D721Med (cell line): ENCODE data around the gene TXNL4B.

Source experiments
- DNase-seq: peaks from one replicate; pipeline ENCODE4 v3.0.0; 2011; ENCODE audit warnings: low spot score; ENCODE audit not compliant: insufficient read length
- FAIRE-seq: peaks from 2 replicates; lab custom pipeline; 2011; peaks lifted over from hg19 to GRCh38; lab: Jason Lieb, UNC
- CTCF ChIP-seq: IDR thresholded peaks from 2 replicates; pipeline ENCODE4 v1.5.1; 2012; ENCODE audit warnings: mild to moderate bottlenecking, control low read depth; ENCODE audit not compliant: insufficient read depth; ENCODE audit errors: missing control alignments

TXNL4B gene

GRCh38 chr16:72044825-72045359 is 48.5 kb downstream of the TXNL4B start:
- DNase-seq (no peak), FAIRE-seq (no peak)
- TF ChIP-seq CTCF: no peak

DNA sequence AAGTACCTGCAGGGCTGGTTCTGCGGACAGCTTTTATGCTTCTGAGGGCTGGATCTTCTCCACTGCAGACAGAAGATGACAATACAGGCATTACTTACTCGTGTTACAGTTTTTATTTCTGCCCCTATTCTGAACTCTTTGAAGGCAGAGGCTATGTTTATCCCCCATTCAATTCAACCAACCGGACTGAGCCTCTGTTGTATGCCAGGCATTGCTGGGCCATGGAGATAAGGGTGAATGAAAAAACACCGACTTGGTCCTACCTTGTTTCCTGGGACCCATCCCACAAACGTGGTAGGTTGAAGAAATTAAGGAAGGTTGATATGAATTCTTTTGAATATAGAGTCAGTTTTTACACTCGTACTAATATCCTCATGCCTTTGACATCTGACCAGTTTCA is 49.1 kb downstream of the TXNL4B start:
- FAIRE-seq (no peak), DNase-seq (no peak)
- no peak for TF ChIP-seq CTCF

- DNase-seq (no peak), FAIRE-seq (no peak)
- no peak for TF ChIP-seq CTCF
These were observed 49.9 kb downstream of the TXNL4B start for GRCh38 chr16:72043539-72043938.

GRCh38 chr16:72043058-72043457 is 50.4 kb downstream of the TXNL4B start:
- no peak for FAIRE-seq
- TF ChIP-seq CTCF: no peak

DNA sequence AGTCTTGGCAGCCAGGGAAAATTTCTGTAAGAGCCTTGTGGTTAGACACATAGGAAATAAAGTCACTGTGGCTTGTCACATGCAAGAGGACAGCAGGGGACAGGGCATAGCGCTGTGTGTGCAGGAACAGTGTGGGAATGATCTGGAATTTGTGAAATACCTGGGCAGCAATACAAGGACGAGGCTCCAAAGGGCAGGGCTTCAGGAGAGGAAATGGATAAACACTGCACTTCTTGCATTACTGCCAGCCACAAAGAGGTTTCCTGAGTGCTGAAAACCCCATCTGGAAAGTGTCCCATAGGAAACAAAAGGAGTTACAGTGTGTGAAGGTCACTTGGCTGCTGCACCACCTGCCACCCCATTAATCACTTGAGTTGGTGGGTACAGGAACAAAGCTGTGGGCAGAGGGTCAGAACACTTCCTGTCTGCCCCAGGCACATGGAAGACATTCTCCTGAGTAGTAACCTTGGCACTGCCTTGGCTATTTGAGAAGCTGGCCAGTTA is 51.2 kb downstream of the TXNL4B start:
- TF ChIP-seq CTCF: no peak
- DNase-seq (no peak), FAIRE-seq (no peak)

More at GRCh38 chr16:72043058-72043457, 50.4 kb downstream of the TXNL4B start:
- no peak for DNase-seq

DNA sequence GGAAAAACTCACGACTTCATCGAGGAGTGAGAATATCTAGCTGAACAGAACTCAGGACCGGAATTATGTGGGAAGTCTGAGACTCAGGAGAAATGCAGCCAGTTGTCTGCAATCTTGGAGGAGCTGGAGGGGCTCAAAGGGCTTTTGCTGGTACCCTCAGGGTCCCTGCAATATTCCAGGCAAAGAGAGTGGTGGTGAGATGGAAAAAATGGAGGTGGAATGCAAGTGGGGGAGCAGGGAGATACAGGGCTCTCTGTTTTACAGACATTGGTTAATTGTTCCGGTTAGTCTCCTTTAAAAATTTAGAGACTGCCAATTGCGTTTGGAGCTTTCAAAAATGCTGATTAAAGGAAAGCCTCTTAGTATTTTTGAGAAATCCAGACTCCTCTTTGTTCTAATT is 57.3 kb downstream of the TXNL4B start:
- FAIRE-seq (no peak), DNase-seq (no peak)
- no peak for TF ChIP-seq CTCF
